Myocyte (in vitro differentiated cells): ENCODE results near the gene SERBP1. TPM values are rescaled to one million over a fixed set of nuclear protein-coding genes. Genes with fewer than 3 reads are reported as not detected.

Source experiments
- DNase-seq: peaks from one replicate; pipeline ENCODE4 v3.0.0-alpha.2; 2012; ENCODE audit warnings: low read depth
- total RNA-seq: library from RNA; depleted of rRNA; stranded (reverse); fragments of >200 nt; gene quantifications from 2 replicates; pipeline ENCODE4 v1.2.3, GENCODE V29; 2014

Gene SERBP1
- total RNA-seq, 1 donor from 2014 or later: 268 TPM

- no peak for DNase-seq
These were observed 22.1 kb downstream of the SERBP1 start for GRCh38 chr1:67408148-67408547.

- DNase-seq: no peak
These were observed 22.7 kb downstream of the SERBP1 start for GRCh38 chr1:67407498-67407897.

GRCh38 chr1:67405473-67406245, 24.5 kb downstream of the SERBP1 start:
- DNase-seq: no peak

- no peak for DNase-seq
These were observed 26.0 kb downstream of the SERBP1 start for GRCh38 chr1:67404212-67404620.

- DNase-seq: no peak
These were observed 28.8 kb downstream of the SERBP1 start for GRCh38 chr1:67401443-67401842.

- peak; percentile 40 for DNase-seq
These were observed 30.0 kb downstream of the SERBP1 start for GRCh38 chr1:67400029-67400786.

- DNase-seq: no peak
These were observed 30.8 kb downstream of the SERBP1 start for GRCh38 chr1:67399199-67399993.

GRCh38 chr1:67394548-67394947, 35.7 kb downstream of the SERBP1 start:
- no peak for DNase-seq

- DNase-seq: no peak
These were observed 36.5 kb downstream of the SERBP1 start for GRCh38 chr1:67393737-67394136.

GRCh38 chr1:67393240-67393639, 37.0 kb downstream of the SERBP1 start:
- DNase-seq: no peak

- DNase-seq: peak; percentile 18
These were observed 39.9 kb downstream of the SERBP1 start for GRCh38 chr1:67390041-67390887.

GRCh38 chr1:67383999-67384638, 46.1 kb downstream of the SERBP1 start:
- DNase-seq: no peak

GRCh38 chr1:67382292-67382691, 47.9 kb downstream of the SERBP1 start:
- DNase-seq: no peak

GRCh38 chr1:67381154-67381553, 49.0 kb downstream of the SERBP1 start:
- DNase-seq: no peak

- no peak for DNase-seq
These were observed 52.9 kb downstream of the SERBP1 start for GRCh38 chr1:67377253-67377652.

GRCh38 chr1:67376381-67376780, 53.8 kb downstream of the SERBP1 start:
- no peak for DNase-seq

- no peak for DNase-seq
These were observed 57.3 kb downstream of the SERBP1 start for GRCh38 chr1:67372898-67373297.

GRCh38 chr1:67372136-67372535, 58.1 kb downstream of the SERBP1 start:
- DNase-seq: no peak

GRCh38 chr1:67371681-67372080, 58.5 kb downstream of the SERBP1 start:
- no peak for DNase-seq

GRCh38 chr1:67371043-67371442, 59.2 kb downstream of the SERBP1 start:
- DNase-seq: no peak
